ENCODE data around the gene NBPF3.

DNA sequence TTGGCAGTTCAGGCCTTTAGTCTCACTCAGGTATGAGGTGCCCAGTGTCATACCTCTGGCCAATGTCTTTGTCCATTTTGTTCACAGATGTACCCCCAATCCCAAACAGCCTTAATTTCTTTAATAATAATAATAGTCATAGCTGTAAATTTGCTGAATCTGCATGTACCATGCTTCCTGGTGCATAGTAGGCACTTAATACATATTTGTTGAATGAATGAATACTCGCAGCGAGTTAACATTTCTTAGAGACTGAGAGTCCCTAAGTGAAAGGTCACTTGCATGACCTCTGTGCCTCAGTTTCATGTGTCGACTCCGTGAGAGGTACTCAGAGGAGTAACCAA, 81.8 kb downstream of the NBPF3 start:
- TF ChIP-seq, protein P1, sequence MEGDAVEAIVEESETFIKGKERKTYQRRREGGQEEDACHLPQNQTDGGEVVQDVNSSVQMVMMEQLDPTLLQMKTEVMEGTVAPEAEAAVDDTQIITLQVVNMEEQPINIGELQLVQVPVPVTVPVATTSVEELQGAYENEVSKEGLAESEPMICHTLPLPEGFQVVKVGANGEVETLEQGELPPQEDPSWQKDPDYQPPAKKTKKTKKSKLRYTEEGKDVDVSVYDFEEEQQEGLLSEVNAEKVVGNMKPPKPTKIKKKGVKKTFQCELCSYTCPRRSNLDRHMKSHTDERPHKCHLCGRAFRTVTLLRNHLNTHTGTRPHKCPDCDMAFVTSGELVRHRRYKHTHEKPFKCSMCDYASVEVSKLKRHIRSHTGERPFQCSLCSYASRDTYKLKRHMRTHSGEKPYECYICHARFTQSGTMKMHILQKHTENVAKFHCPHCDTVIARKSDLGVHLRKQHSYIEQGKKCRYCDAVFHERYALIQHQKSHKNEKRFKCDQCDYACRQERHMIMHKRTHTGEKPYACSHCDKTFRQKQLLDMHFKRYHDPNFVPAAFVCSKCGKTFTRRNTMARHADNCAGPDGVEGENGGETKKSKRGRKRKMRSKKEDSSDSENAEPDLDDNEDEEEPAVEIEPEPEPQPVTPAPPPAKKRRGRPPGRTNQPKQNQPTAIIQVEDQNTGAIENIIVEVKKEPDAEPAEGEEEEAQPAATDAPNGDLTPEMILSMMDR (IDR thresholded peaks at IDR 0.05) = no peak
- no peak for TF ChIP-seq POLR2A (IDR thresholded peaks at IDR 0.05)
- no peak for TF ChIP-seq POLR2AphosphoS5 (IDR thresholded peaks at IDR 0.05)
